ENCODE results near the gene MTG2.

The MTG2 gene

DNA sequence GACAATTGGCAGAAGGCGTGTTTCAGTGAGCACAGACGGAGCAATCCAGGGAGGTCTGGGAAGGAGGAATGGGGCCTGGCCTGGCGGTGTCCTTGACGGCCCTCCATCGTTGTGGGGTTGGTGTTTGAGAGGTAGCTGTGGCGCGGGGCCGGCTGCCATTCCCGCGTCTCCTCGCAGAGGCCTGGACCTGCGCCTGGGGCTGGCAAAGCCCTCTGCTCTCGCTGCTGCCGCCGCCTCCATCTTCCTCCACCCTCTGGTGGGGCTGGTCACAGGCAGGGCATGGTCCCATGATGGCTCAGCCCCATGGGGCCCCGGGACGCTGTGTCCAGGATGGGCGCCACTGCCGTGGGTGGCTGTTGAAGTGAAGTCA lies 63.1 kb downstream of the MTG2 start:
- Histone ChIP-seq H2BK5ac (ENCODE audit: low read depth, low read length, poor library complexity, severe bottlenecking) (no peak overlapping the region), H3K18ac (ENCODE audit: low read depth in 1 of 2, low read length in 2 of 2) (no peak overlapping the region), H3K79me1 (replicated peaks; ENCODE audit: low read length, poor library complexity, severe bottlenecking) (peaks cover 40% of the 10 kb centered on the region), H2AK5ac (ENCODE audit: low read length, severe bottlenecking) (no peak overlapping the region), H3K27me3 (ENCODE audit: control insufficient read depth in 1 of 2, insufficient read depth in 1 of 2, low read length in 2 of 2) (no peaks in the 10 kb centered on the region), H3K9me3 (ENCODE audit: control insufficient read depth, low read length) (no peaks in the 10 kb centered on the region), H3K14ac (ENCODE audit: low read length in 2 of 2) (no peak overlapping the region), H3K4me3 (ENCODE audit: insufficient read depth in 1 of 2, low read depth in 1 of 2, low read length in 2 of 2) (no peak overlapping the region), H2AFZ (ENCODE audit: low read depth, low read length) (no peak overlapping the region), H3K36me3 (ENCODE audit: control insufficient read depth in 1 of 2, insufficient read depth in 2 of 2, low read depth in 1 of 2, low read length in 2 of 2) (peaks cover 16 to 58% of the 10 kb centered on the region in 2 experiments), H3K23ac (ENCODE audit: low read length in 2 of 2) (no peak overlapping the region), H3K4me1 (ENCODE audit: control insufficient read depth, insufficient read depth, low read depth, low read length) (peaks cover 17% of the 10 kb centered on the region), H3K9ac (ENCODE audit: low read length) (no peak overlapping the region), H2BK15ac (ENCODE audit: low read depth, poor library complexity, severe bottlenecking) (no peak overlapping the region), H2BK12ac (ENCODE audit: low read length in 2 of 2) (no peak overlapping the region), H4K8ac (ENCODE audit: low read length) (no peak overlapping the region), H3K27ac (ENCODE audit: low read length, poor library complexity, severe bottlenecking) (no peak overlapping the region), H2BK120ac (ENCODE audit: low read depth, low read length) (no peak overlapping the region), H3K4ac (ENCODE audit: low read depth in 1 of 2, low read length in 2 of 2) (no peak overlapping the region), H4K91ac (ENCODE audit: low read length) (no peak overlapping the region), H3K4me2 (ENCODE audit: low read length, poor library complexity, severe bottlenecking) (peak overlapping the region; percentile 10)
- 93% methylated on average over 19 of the region's 19 CpGs for WGBS
- no peak for DNase-seq

DNA sequence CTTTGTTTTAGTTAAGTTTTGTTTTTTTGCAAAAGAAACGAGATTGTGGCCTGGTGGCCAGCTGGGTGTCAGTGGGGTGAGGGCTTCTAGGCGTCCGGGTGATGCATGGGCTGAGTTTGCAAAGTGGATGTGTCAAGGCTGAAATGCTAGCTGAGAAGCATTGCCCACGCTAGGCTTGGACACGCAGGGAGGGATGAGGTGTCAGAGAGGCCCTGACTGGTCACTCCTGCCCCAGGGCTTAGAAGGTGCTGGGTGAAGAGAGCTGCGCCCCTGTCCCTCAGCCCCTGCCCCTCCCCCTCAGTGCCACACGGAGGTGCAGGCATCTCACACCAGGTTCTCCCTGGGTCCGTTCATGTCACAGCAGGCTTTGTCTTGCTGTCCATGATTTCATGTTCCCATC lies 63.6 kb downstream of the MTG2 start:
- no peak overlapping the region for H4K91ac ChIP-seq (ENCODE audit: low read length)
- no peak overlapping the region for H3K4ac ChIP-seq (ENCODE audit: low read depth in 1 of 2, low read length in 2 of 2)
- no peak overlapping the region for H3K9ac ChIP-seq (ENCODE audit: low read length)
- H3K14ac ChIP-seq (ENCODE audit: low read length in 2 of 2) = no peak overlapping the region
- DNase-seq = no peak
- H3K27me3 ChIP-seq (ENCODE audit: control insufficient read depth in 1 of 2, insufficient read depth in 1 of 2, low read length in 2 of 2) = no peaks in the 10 kb centered on the region
- no peak overlapping the region for H4K8ac ChIP-seq (ENCODE audit: low read length)
- H3K4me3 ChIP-seq (ENCODE audit: insufficient read depth in 1 of 2, low read depth in 1 of 2, low read length in 2 of 2) = no peak overlapping the region
- no peak overlapping the region for H2AFZ ChIP-seq (ENCODE audit: low read depth, low read length)
- 90% methylated on average over 8 of the region's 8 CpGs for WGBS
- no peak overlapping the region for H2AK5ac ChIP-seq (ENCODE audit: low read length, severe bottlenecking)
- H2BK5ac ChIP-seq (ENCODE audit: low read depth, low read length, poor library complexity, severe bottlenecking) = no peak overlapping the region
- H3K27ac ChIP-seq (ENCODE audit: low read length, poor library complexity, severe bottlenecking) = no peak overlapping the region
- H2BK120ac ChIP-seq (ENCODE audit: low read depth, low read length) = no peak overlapping the region
- no peak overlapping the region for H3K18ac ChIP-seq (ENCODE audit: low read depth in 1 of 2, low read length in 2 of 2)
- H3K9me3 ChIP-seq (ENCODE audit: control insufficient read depth, low read length) = no peaks in the 10 kb centered on the region
- H2BK12ac ChIP-seq (ENCODE audit: low read length in 2 of 2) = no peak overlapping the region
- no peak overlapping the region for H2BK15ac ChIP-seq (ENCODE audit: low read depth, poor library complexity, severe bottlenecking)
- H3K4me2 ChIP-seq (ENCODE audit: low read length, poor library complexity, severe bottlenecking) = no peak overlapping the region
- peaks cover 39% of the 10 kb centered on the region for H3K79me1 ChIP-seq (replicated peaks; ENCODE audit: low read length, poor library complexity, severe bottlenecking)
- peaks cover 16% of the 10 kb centered on the region for H3K4me1 ChIP-seq (ENCODE audit: control insufficient read depth, insufficient read depth, low read depth, low read length)
- peaks cover 14 to 54% of the 10 kb centered on the region in 2 experiments for H3K36me3 ChIP-seq (ENCODE audit: control insufficient read depth in 1 of 2, insufficient read depth in 2 of 2, low read depth in 1 of 2, low read length in 2 of 2)
- H3K23ac ChIP-seq (ENCODE audit: low read length in 2 of 2) = no peak overlapping the region

DNA sequence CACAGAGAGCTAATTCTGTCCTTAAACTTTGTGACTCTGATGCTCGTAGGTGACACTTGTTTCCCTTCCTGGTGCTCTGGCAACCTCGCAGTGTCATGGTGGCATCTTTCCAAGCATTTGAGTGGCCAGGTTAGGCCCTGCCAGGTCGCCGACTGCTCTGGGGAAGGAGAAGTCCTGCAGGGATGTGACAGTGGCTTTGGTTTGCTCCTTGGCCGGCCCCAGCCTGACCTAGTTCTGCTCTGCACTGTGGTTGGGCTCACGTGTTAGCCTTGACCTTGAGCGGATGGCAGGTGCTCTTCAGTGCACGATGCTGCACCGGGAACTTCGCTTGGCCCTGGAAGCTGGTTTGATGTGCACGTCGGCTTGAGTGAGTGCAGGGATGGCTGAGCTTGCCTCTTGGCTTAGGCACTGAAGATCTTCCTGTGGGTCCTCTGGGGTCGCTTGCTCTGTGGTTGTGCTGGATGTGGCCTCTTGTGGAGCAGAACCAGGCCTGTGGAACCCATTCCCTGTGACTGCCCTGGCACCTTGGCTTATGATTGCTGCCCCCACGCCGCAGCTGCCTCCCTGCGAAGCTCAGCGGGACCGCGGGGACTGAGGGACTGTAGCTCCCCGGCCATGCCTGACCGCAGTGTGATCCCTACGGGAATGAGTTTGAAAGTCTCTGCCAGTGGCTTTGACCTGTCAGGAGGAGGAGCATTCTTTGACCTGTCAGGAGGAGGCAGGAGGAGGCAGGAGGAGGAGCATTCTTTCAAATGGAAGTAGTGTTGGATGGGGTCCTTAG lies 64.2 kb downstream of the MTG2 start:
- Histone ChIP-seq H3K4me1 (ENCODE audit: control insufficient read depth, insufficient read depth, low read depth, low read length) (peaks cover 16% of the 10 kb centered on the region), H3K4me2 (ENCODE audit: low read length, poor library complexity, severe bottlenecking) (no peak overlapping the region), H2AK5ac (ENCODE audit: low read length, severe bottlenecking) (no peak overlapping the region), H3K14ac (ENCODE audit: low read length in 2 of 2) (no peak overlapping the region), H3K23ac (ENCODE audit: low read length in 2 of 2) (no peak overlapping the region), H2BK12ac (ENCODE audit: low read length in 2 of 2) (no peak overlapping the region), H3K79me1 (replicated peaks; ENCODE audit: low read length, poor library complexity, severe bottlenecking) (peaks cover 36% of the 10 kb centered on the region), H3K9me3 (ENCODE audit: control insufficient read depth, low read length) (no peaks in the 10 kb centered on the region), H2AFZ (ENCODE audit: low read depth, low read length) (no peak overlapping the region), H3K4ac (ENCODE audit: low read depth in 1 of 2, low read length in 2 of 2) (no peak overlapping the region), H3K27ac (ENCODE audit: low read length, poor library complexity, severe bottlenecking) (no peak overlapping the region), H3K4me3 (ENCODE audit: insufficient read depth in 1 of 2, low read depth in 1 of 2, low read length in 2 of 2) (no peak overlapping the region), H3K27me3 (ENCODE audit: control insufficient read depth in 1 of 2, insufficient read depth in 1 of 2, low read length in 2 of 2) (no peaks in the 10 kb centered on the region), H2BK15ac (ENCODE audit: low read depth, poor library complexity, severe bottlenecking) (no peak overlapping the region), H3K9ac (ENCODE audit: low read length) (no peak overlapping the region), H3K18ac (ENCODE audit: low read depth in 1 of 2, low read length in 2 of 2) (no peak overlapping the region), H2BK120ac (ENCODE audit: low read depth, low read length) (no peak overlapping the region), H2BK5ac (ENCODE audit: low read depth, low read length, poor library complexity, severe bottlenecking) (no peak overlapping the region), H4K8ac (ENCODE audit: low read length) (no peak overlapping the region), H4K91ac (ENCODE audit: low read length) (no peak overlapping the region), H3K36me3 (ENCODE audit: control insufficient read depth in 1 of 2, insufficient read depth in 2 of 2, low read depth in 1 of 2, low read length in 2 of 2) (peaks cover 11 to 50% of the 10 kb centered on the region in 2 experiments)
- 93% methylated on average over 22 of the region's 22 CpGs for WGBS
- DNase-seq = no peak

DNA sequence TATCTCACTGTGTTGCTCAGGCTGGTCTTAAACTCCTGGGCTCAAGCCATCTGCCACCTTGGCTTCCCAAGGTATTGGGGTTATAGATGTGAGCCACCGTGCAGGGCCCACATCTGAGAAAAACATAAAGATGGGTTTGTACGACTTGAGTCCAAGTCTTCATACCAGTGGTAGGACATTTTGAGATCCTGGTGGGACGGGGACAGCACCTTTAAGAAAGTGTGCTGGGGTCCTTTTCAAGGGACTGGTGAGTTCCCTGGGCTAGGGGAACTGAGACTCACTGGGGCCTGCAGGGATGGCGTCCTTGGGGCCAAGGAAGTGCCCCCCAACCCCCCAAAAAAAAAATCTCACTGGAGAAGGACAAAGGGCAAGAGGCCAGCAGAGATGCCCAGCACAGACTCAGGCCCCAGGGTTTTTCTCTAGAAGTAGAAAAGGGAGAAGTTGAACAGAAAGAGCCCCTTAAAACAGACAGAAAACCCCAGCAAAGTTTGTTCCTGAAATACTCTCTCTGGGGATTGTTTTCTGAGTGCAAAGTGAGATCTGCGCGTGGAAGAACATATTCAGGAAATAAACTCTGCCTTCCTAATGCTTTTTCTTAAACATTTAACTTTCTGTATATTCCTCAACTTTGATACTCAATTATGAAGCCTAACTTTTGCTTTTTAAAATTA lies 66.2 kb downstream of the MTG2 start:
- Histone ChIP-seq H3K27me3 (ENCODE audit: control insufficient read depth in 1 of 2, insufficient read depth in 1 of 2, low read length in 2 of 2) (no peaks in the 10 kb centered on the region), H2BK5ac (ENCODE audit: low read depth, low read length, poor library complexity, severe bottlenecking) (no peak overlapping the region), H2BK120ac (ENCODE audit: low read depth, low read length) (no peak overlapping the region), H2AFZ (ENCODE audit: low read depth, low read length) (no peak overlapping the region), H3K23ac (ENCODE audit: low read length in 2 of 2) (no peak overlapping the region), H3K4me3 (ENCODE audit: insufficient read depth in 1 of 2, low read depth in 1 of 2, low read length in 2 of 2) (no peak overlapping the region), H3K9ac (ENCODE audit: low read length) (no peak overlapping the region), H3K18ac (ENCODE audit: low read depth in 1 of 2, low read length in 2 of 2) (no peak overlapping the region), H3K4me2 (ENCODE audit: low read length, poor library complexity, severe bottlenecking) (no peak overlapping the region), H3K36me3 (ENCODE audit: control insufficient read depth in 1 of 2, insufficient read depth in 2 of 2, low read depth in 1 of 2, low read length in 2 of 2) (peaks cover 11 to 47% of the 10 kb centered on the region in 2 experiments), H3K4me1 (ENCODE audit: control insufficient read depth, insufficient read depth, low read depth, low read length) (peaks cover 19% of the 10 kb centered on the region), H3K14ac (ENCODE audit: low read length in 2 of 2) (no peak overlapping the region), H3K4ac (ENCODE audit: low read depth in 1 of 2, low read length in 2 of 2) (no peak overlapping the region), H3K79me1 (replicated peaks; ENCODE audit: low read length, poor library complexity, severe bottlenecking) (peaks cover 48% of the 10 kb centered on the region), H3K27ac (ENCODE audit: low read length, poor library complexity, severe bottlenecking) (no peak overlapping the region), H3K9me3 (ENCODE audit: control insufficient read depth, low read length) (no peaks in the 10 kb centered on the region), H2BK12ac (ENCODE audit: low read length in 2 of 2) (no peak overlapping the region), H2AK5ac (ENCODE audit: low read length, severe bottlenecking) (no peak overlapping the region), H4K8ac (ENCODE audit: low read length) (no peak overlapping the region), H2BK15ac (ENCODE audit: low read depth, poor library complexity, severe bottlenecking) (no peak overlapping the region), H4K91ac (ENCODE audit: low read length) (no peak overlapping the region)
- no peak for DNase-seq
- 97% methylated on average over 5 of the region's 6 CpGs for WGBS
